HG03060 (cell line): ENCODE data around the gene GALR2.
"Not testable (repeated sequence)": the region's sequence is repeated elsewhere in the genome, so short reads cannot be mapped to it uniquely, and the experiment has no call there.

Source experiments
- ATAC-seq: cut with Tn5 transposase; IDR thresholded peaks from one replicate; pipeline ENCODE4 v1.9.1; 2021; ENCODE audit warnings: low read depth, moderate number of reproducible peaks; ENCODE audit not compliant: unreplicated experiment

GALR2 gene

DNA sequence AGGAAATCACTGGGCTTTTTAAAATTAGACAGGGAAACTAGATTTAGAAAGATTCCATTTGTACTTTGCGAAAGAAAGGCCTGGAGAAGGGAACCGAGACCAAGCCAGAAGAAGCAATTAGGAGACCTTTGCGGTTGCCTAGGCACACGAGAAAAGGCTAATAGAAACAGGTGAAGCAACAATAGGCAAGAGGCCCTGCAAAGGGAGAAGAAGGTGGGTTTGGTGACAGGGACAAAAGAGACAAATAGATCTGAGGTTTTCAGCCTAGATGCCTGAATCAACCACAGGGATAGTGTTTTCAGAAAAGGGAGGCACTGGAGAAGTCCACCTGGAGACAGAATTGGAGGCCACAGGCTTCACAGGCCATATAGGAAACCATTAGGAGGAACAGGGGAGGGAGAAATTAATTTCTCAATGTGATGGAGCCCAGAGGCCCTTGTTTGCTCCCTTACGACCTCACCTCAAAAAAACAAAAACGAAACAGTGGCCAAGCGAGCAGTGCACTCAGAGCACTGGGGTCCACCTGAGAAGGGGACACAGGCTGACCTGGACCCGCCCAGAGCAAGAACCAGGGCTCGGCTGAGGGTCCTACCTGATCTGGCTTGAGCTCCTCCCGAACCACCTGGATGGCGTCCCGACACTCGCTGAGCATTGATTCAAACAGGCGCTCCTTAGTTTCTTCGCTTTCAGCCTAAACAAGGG, 24.6 kb upstream of the GALR2 start:
- no peak for ATAC-seq

GRCh38 chr17:76050538-76051467, 23.8 kb upstream of the GALR2 start:
- ATAC-seq = no peak

- no peak for ATAC-seq
Observed at GRCh38 chr17:76051561-76051960, 23.0 kb upstream of the GALR2 start.

DNA sequence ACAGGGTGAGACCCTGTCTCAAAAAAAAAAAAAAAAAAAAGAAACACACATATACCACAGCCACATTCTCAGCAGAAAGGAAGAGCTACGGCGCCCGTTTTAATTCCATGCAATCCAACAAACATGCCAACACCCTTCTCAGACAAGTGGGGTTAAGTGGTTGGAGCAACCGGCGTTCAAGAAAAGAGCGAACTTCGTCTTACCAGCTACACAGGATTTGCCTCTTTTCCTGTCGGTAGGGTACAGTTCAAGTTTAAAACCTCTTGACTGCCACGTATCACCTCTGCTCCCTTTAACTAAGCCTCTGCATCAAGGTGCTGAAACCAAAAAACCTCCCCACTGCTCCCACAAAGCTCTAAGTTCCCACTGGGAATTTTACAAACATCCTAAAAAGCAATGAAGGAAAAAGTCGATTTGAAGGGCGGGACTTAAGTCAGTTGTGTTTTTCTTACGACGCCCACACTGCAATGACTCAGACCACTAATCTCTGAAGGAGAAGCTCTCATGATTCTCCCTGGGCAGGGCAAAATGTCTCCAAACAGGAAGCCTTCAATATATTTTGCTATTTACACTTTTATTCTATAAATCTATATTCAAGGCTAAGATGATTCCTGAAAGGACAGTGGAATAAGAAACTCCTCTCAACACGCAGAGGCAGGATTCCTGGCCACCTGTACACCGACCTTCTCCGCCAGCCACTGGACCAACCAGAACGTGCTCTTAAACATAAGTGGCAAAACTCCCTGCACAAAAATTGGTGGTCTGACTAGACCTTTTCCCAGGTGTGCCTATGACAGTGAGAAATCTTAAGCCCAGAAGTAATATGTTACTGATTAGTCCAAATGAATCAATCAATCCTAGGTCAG, 21.1 kb upstream of the GALR2 start:
- no peak for ATAC-seq

DNA sequence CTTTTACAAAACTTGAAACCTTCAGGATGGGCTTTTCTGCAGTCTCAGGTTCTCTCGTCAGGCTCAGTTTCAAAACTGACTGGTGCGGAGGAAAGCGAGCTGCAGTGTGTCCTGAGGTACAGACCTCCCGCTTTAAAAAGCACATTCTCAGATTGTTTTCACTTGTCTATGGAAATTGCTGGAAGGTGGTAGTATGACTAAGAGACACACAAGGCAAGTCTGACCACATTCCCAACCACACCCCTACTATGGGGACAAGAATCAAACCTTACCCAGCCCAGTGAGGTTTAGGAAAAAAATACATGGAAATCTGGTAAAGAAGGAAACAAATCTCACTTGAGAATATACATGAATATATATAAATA, 20.5 kb upstream of the GALR2 start:
- no peak for ATAC-seq

DNA sequence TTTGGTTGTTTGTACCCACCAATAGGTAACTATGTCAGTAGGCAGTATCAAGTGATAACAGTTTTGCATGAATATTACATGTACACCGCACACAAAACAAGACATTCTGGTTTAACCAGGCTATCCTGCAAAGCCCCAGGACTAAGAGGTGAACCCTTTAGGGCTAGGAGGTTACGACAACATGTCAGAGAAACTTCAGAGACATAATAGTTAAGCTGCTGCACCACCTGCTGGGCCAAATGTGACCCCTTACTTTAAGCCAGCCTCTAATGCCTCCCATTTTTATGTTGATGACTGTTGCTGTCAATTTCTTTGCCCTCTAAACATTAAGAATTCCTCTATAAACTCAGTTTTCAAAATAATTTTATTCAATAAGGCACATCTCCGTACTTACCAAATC, 17.7 kb upstream of the GALR2 start:
- ATAC-seq = no peak

DNA sequence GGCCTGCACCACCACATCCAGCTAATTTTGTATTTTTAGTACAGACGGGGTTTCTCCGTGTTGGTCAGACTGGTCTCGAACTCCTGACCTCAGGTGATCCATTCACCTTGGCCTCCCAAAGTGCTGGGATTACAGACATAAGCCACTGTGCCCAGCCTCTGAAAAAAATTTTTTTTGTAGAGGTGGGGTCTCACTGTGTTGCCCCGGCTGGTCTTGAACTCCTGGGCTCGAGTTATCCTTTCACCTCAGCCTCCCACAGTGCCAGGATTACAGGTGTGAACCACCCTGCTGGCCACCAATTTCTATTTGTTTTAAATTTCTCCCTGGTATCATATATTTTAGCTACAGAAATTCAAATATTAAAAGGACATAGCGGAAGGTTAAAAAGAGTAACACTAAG, 16.3 kb upstream of the GALR2 start:
- not testable (repeated sequence) for ATAC-seq

GRCh38 chr17:76063875-76064546, 10.6 kb upstream of the GALR2 start:
- no peak for ATAC-seq

- ATAC-seq = no peak
Observed at GRCh38 chr17:76065775-76066174, 8.8 kb upstream of the GALR2 start.

GRCh38 chr17:76071531-76072147, 2.9 kb upstream of the GALR2 start:
- ATAC-seq = no peak

DNA sequence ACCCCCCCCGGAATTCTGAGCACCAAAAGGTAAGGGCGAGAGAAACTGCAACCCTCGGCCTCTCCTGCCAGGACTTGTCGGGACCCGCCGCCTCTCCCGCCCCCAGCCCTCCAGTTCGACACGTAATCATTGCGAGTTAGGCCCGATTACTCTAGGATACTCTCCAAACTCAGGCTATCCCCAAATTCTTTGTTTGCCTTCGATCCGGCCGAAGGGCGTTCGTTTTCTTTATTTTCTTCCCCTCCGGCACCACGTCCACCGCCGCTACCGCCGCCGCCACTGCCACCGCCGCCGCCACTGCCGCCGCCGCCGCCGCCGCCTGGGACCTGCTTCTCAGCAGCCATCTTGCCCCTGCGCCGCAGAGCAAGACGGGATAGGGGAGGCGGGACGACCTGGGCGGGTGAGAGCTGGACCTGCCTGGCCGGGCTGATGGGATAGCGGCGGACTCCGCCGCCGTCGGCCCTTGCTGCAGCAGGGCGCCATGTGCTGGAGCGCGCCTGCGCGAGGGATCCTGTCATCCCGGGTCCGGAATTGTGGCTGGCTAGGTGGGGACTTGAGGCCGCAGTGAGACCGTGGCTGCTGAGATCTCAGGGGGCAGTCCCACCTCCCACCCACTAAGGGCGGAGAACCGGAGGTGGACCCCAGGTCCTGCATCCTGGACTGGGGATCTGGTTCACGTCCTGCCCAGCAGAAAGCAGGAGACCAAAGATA, 2.3 kb upstream of the GALR2 start, which contains the start of gene SRP68:
Gene SRP68, minus strand, starts transcription at position 370 of the 711 bp plus-strand sequence. Its CDS starts 26 bp downstream, at position 344.
- ATAC-seq = peak; percentile 42

DNA sequence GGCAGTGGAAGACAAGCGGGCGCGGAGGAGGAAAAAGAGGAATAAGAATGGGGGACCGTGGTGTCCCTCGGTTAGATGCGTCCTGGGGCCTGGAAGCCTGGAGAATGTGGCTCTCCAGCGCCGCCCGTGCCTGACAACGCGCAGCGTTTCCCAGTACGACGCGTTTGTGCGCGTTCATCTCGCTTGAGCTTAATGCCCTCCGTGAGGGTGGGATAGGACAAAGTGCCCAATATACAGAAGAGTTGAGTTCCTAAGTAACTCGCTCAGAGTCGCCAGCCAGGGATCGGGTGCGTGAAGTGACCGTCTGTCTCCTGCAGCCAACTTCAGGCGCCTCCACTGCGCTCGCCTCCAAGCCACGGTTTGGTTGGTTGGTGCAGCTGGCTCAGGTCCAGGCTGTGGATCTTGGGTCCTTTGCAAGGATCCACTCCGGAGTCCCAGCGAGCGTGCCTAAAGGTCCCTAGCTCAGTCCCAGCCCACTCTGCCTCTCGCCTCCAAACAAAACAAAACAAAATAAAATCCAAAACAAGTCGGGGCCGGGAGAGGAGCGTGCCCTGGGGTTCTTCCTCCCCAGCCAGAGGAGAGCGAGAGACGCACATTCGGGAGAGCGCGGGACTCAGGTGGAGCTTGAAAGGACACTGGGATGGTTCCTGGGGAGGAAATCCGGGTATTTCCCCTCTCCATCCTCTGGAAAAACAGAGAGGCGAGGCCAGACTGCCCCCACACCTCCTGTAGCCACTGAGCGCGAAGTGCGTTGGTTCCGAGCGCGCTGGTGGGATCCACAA, 974 bp downstream of the GALR2 start:
- ATAC-seq = no peak

DNA sequence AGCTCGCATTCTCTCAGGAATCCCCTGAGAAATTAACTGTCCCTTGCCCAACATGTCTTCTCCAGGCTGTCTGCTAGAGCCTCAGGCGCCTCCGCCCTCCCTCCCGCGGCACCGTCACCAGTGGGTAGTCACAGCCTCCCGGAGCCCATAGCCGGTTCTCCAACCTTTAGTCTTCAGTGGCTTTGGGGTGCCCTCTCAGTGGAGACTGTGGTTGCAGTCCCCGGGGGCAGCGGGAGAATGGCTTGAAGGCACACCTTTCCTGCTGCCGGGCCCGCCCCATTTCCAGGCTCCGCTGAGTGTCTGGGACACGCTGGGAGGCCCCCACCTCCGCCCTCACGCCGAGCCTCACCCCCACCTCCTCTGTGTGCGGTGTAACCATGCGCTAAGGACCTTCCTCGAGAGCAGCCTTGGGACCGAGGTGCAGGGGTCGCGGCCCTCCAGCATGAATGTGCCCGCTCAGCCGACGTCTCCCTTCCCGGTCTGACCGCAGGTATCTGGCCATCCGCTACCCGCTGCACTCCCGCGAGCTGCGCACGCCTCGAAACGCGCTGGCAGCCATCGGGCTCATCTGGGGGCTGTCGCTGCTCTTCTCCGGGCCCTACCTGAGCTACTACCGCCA, 1.7 kb downstream of the GALR2 start:
- no peak for ATAC-seq

GRCh38 chr17:76076765-76077583, 2.4 kb downstream of the GALR2 start:
- no peak for ATAC-seq

DNA sequence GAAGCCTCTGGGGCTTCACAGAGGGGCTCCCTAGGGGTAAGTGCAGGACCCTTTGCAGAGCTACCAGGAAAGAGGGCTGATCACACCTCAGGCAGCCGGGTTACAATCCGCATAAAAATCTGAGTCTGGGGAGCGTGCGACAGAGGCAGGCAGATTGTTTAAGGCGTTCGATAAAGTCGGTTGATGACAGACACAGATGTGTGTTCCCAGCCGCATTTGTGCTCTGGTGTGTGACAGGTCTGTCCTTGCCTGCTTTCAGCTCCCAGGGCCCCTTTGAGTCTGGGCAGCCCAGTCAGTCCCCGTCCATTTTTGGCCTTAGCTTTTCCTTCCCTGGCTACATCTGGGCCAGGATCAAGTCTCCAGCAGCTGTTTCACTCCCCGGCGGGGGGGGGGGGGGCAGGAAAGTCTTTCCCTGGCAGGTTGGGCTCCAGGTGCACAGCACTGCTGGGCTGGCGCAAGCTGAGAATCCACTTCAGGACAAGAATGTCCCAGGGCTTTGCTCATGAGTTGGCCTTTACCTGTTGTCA, 3.1 kb downstream of the GALR2 start:
- ATAC-seq = no peak

GRCh38 chr17:76078370-76078769, 3.8 kb downstream of the GALR2 start:
- ATAC-seq = not testable (repeated sequence)
